GM23338 (cell line): ENCODE results near the gene NCAPG. TPM values are rescaled to one million over a fixed set of nuclear protein-coding genes. Genes with fewer than 3 reads are reported as not detected.

Source experiments
- ATAC-seq: fragments of 200-7000 bp; cut with Tn5 transposase; 3 replicates; pipeline ENCODE4 v1.9.1; 2020
- DNase-seq: peaks from one replicate; pipeline ENCODE4 v3.0.0-alpha.2; 2015; ENCODE audit warnings: low spot score
- H2AFZ ChIP-seq: fragments of 200-600 bp; sonication (generic); 2 replicates; pipeline ENCODE4 v1.8.0; 2016; ENCODE audit warnings: antibody characterized with exemption, mild to moderate bottlenecking, moderate library complexity
- H3F3A ChIP-seq: fragments of 200-600 bp; sonication (generic); replicated peaks from 2 replicates; pipeline ENCODE4 v1.8.0; 2017; ENCODE audit warnings: antibody characterized with exemption, mixed run types, low read depth
- H3K27ac ChIP-seq: fragments of 200-600 bp; sonication (generic); 2 replicates; pipeline ENCODE4 v1.6.1; 2016; ENCODE audit warnings: low read depth
- H3K27me3 ChIP-seq: fragments of 200-600 bp; sonication (generic); 2 replicates; pipeline ENCODE4 v1.8.0; 2016; ENCODE audit warnings: mild to moderate bottlenecking, mixed run types, moderate library complexity; ENCODE audit not compliant: insufficient read depth
- H3K36me3 ChIP-seq: fragments of 200-600 bp; sonication (generic); 2 replicates; pipeline ENCODE4 v1.8.0; 2016; ENCODE audit warnings: mild to moderate bottlenecking; ENCODE audit not compliant: insufficient read depth
- H3K4me1 ChIP-seq: fragments of 200-600 bp; sonication (generic); 2 replicates; pipeline ENCODE4 v1.8.0; 2016; ENCODE audit warnings: mild to moderate bottlenecking, moderate library complexity; ENCODE audit not compliant: insufficient read depth
- H3K4me2 ChIP-seq: fragments of 200-600 bp; sonication (generic); 2 replicates; pipeline ENCODE4 v1.7.1; 2017; ENCODE audit warnings: mixed run types
- H3K4me3 ChIP-seq: fragments of 200-600 bp; sonication (generic); 2 replicates; pipeline ENCODE4 v1.6.1; 2016; ENCODE audit warnings: mixed run types
- H3K79me2 ChIP-seq: fragments of 200-600 bp; sonication (generic); replicated peaks from 2 replicates; pipeline ENCODE4 v1.8.0; 2017; ENCODE audit warnings: mild to moderate bottlenecking; ENCODE audit not compliant: insufficient read depth
- H3K9me2 ChIP-seq: fragments of 200-600 bp; sonication (generic); 2 replicates; pipeline ENCODE4 v1.8.0; 2017; ENCODE audit not compliant: insufficient read depth
- H4K20me1 ChIP-seq: fragments of 200-600 bp; sonication (generic); replicated peaks from 2 replicates; pipeline ENCODE4 v1.8.0; 2017; ENCODE audit warnings: mild to moderate bottlenecking; ENCODE audit not compliant: insufficient read depth
- H3K27ac Mint-ChIP-seq: 2 replicates; pipeline ENCODE4 v1.8.0; 2020; ENCODE audit warnings: inconsistent platforms, mild to moderate bottlenecking, moderate library complexity, mixed read lengths
- H3K27me3 Mint-ChIP-seq: 3 replicates; pipeline ENCODE4 v1.8.0; 2022; ENCODE audit warnings: low read depth, mild to moderate bottlenecking, moderate library complexity, mixed read lengths, inconsistent platforms; ENCODE audit not compliant: insufficient read depth, poor library complexity
- H3K36me3 Mint-ChIP-seq: 3 replicates; pipeline ENCODE4 v1.8.0; 2021; ENCODE audit warnings: low read depth, mild to moderate bottlenecking, inconsistent platforms, moderate library complexity, mixed read lengths
- H3K4me1 Mint-ChIP-seq: 3 replicates; pipeline ENCODE4 v1.8.0; 2020; ENCODE audit warnings: mild to moderate bottlenecking, inconsistent platforms, mixed read lengths
- H3K4me3 Mint-ChIP-seq: 3 replicates; pipeline ENCODE4 v1.8.0; 2021; ENCODE audit warnings: moderate library complexity, mild to moderate bottlenecking, inconsistent platforms, mixed read lengths
- H3K9me3 Mint-ChIP-seq: 3 replicates; pipeline ENCODE4 v1.8.0; 2020; ENCODE audit warnings: moderate library complexity, mild to moderate bottlenecking, inconsistent platforms, mixed read lengths
- CREB1 ChIP-seq: fragments of 250-450 bp; sonication (Bioruptor Pico); IDR thresholded peaks from 2 replicates; pipeline ENCODE4 v1.5.0; 2020; ENCODE audit warnings: low read depth, mild to moderate bottlenecking, moderate library complexity
- CTCF ChIP-seq, 2 experiments: fragments of 200-600 bp in 1 of 2; sonication (generic) in 1 of 2; conservative IDR thresholded peaks; 2 replicates each; pipeline versions ENCODE4 v1.5.1 to v1.6.1; 2016 to 2017; ENCODE audit warnings: antibody characterized with exemption in 2 of 2, low read depth in 2 of 2, mild to moderate bottlenecking in 2 of 2, moderate library complexity in 1 of 2
- ETS1 ChIP-seq: IDR thresholded peaks from 2 replicates; pipeline ENCODE4 v1.6.1; 2016; ENCODE audit warnings: antibody characterized with exemption
- EZH2 ChIP-seq: fragments of 200-600 bp; sonication (generic); IDR thresholded peaks from one replicate; pipeline ENCODE4 v1.8.0; 2017; ENCODE audit warnings: antibody characterized with exemption, mild to moderate bottlenecking, low read depth; ENCODE audit not compliant: unreplicated experiment
- EZH2phosphoT487 ChIP-seq: fragments of 200-600 bp; sonication (generic); IDR thresholded peaks from one replicate; pipeline ENCODE4 v1.8.1; 2018; ENCODE audit warnings: antibody characterized with exemption; ENCODE audit not compliant: unreplicated experiment
- JUNB ChIP-seq: IDR thresholded peaks from one replicate; pipeline ENCODE4 v1.6.1; 2016; ENCODE audit warnings: antibody characterized with exemption; ENCODE audit not compliant: unreplicated experiment
- NANOG ChIP-seq: IDR thresholded peaks from 2 replicates; pipeline ENCODE4 v1.6.1; 2016; ENCODE audit warnings: antibody characterized with exemption, borderline replicate concordance
- POLR2AphosphoS5 ChIP-seq: IDR thresholded peaks from 2 replicates; pipeline ENCODE4 v1.6.1; 2016; ENCODE audit warnings: antibody characterized with exemption, low read depth
- REST ChIP-seq: IDR thresholded peaks from one replicate; pipeline ENCODE4 v1.6.1; 2018; ENCODE audit warnings: antibody characterized with exemption; ENCODE audit not compliant: unreplicated experiment
- STAT1 ChIP-seq: IDR thresholded peaks from one replicate; pipeline ENCODE4 v1.6.1; 2016; ENCODE audit warnings: antibody characterized with exemption; ENCODE audit not compliant: unreplicated experiment
- ZNF114 ChIP-seq: fragments of 250-450 bp; sonication (Bioruptor Pico); IDR thresholded peaks from 2 replicates; pipeline ENCODE4 v1.5.0; 2020; ENCODE audit warnings: mild to moderate bottlenecking, moderate library complexity
- ZNF331 ChIP-seq: fragments of 250-450 bp; sonication (Bioruptor Pico); IDR thresholded peaks from 2 replicates; pipeline ENCODE4 v1.5.0; 2020; ENCODE audit warnings: low read depth, mild to moderate bottlenecking, moderate library complexity
- ZNF462 ChIP-seq: fragments of 250-450 bp; sonication (Bioruptor Pico); IDR thresholded peaks from 2 replicates; pipeline ENCODE4 v1.5.0; 2020; ENCODE audit warnings: mild to moderate bottlenecking, moderate library complexity
- polyA plus RNA-seq: library from polyadenylated mRNA; unstranded; fragments of >200 nt; fragmentation: Nextera tagmentation; extraction: Ambion mirVana; gene quantifications from 2 replicates; pipeline ENCODE4 v1.2.1, GENCODE V29; 2016
- total RNA-seq: library from RNA; depleted of rRNA; stranded (reverse); fragments of >200 nt; shearing (Covaris generic); gene quantifications from 2 replicates; pipeline ENCODE4 v1.2.3, GENCODE V29; 2014

NCAPG gene
- total and polyA plus RNA-seq, 2 experiments from 2014 or later: 24.4 to 45.8 TPM

- DNase-seq (no peak), ATAC-seq (no peak)
- no peak overlapping the region for H3K27ac Mint-ChIP-seq
- no peak overlapping the region for H3K4me3 ChIP-seq
- no peaks in the 10 kb centered on the region for H3K79me2 ChIP-seq
- H3K4me3 Mint-ChIP-seq: no peak overlapping the region
- no peaks in the 10 kb centered on the region for H3F3A ChIP-seq
- no peak overlapping the region for H2AFZ ChIP-seq
- H3K4me1 Mint-ChIP-seq: peaks cover 10% of the 10 kb centered on the region
- peaks cover 6% of the 10 kb centered on the region for H3K27me3 Mint-ChIP-seq
- TF ChIP-seq CTCF (conservative IDR thresholded peaks at IDR 0.05; ENCODE audit: low read depth in 2 of 2) (no peak), POLR2AphosphoS5 (no peak), EZH2 (no peak), JUNB (no peak), NANOG (no peak), ETS1 (no peak), ZNF331 (no peak), ZNF114 (CRISPR knock-in tag) (no peak), EZH2phosphoT487 (no peak), REST (no peak), CREB1 (CRISPR knock-in tag) (no peak), ZNF462 (CRISPR knock-in tag) (no peak), STAT1 (no peak)
- peaks cover 29% of the 10 kb centered on the region for H3K9me3 Mint-ChIP-seq
- H3K27ac ChIP-seq: no peak overlapping the region
- H4K20me1 ChIP-seq: no peaks in the 10 kb centered on the region
- no peaks in the 10 kb centered on the region for H3K4me1 ChIP-seq
- H3K9me2 ChIP-seq: no peaks in the 10 kb centered on the region
- no peak overlapping the region for H3K4me2 ChIP-seq
- peaks cover 8% of the 10 kb centered on the region for H3K36me3 Mint-ChIP-seq
- H3K36me3 ChIP-seq: no peaks in the 10 kb centered on the region
- no peaks in the 10 kb centered on the region for H3K27me3 ChIP-seq
Observed at GRCh38 chr4:17765514-17766286, 45.1 kb upstream of the NCAPG start.
